Dendritic cell treated with granulocyte-macrophage colony-stimulating factor and Interleukin-4, amounts not matched to agents 40 ng/mL and 50 ng/mL, for 4 days (primary cell): Measurements from ENCODE around the gene MYH6.
"Not testable (repeated sequence)": the region's sequence is repeated elsewhere in the genome, so short reads cannot be mapped to it uniquely, and the experiment has no call there.

ENCODE experiments used
- H3K27ac Mint-ChIP-seq: one replicate; pipeline ENCODE4 v1.8.0; 2022; ENCODE audit warnings: mild to moderate bottlenecking, mixed read lengths
- H3K27me3 Mint-ChIP-seq: one replicate; pipeline ENCODE4 v1.8.0; 2022; ENCODE audit warnings: mild to moderate bottlenecking, mixed read lengths
- H3K36me3 Mint-ChIP-seq: one replicate; pipeline ENCODE4 v1.8.0; 2022; ENCODE audit warnings: low read depth, mixed read lengths
- H3K4me1 Mint-ChIP-seq: one replicate; pipeline ENCODE4 v1.8.0; 2022; ENCODE audit warnings: low read depth, mixed read lengths
- H3K4me3 Mint-ChIP-seq: one replicate; pipeline ENCODE4 v1.8.0; 2022; ENCODE audit warnings: mild to moderate bottlenecking, moderate library complexity, mixed read lengths
- H3K9me3 Mint-ChIP-seq: one replicate; pipeline ENCODE4 v1.8.0; 2022; ENCODE audit warnings: mixed read lengths
- intact Hi-C: fragments of 100-400 bp; cut with micrococcal nuclease; formaldehyde crosslinking; loops from one replicate; pipeline ENCODE4 v1.15.0; 2022

The MYH6 gene

GRCh38 chr14:23386999-23387398 lies 21.1 kb downstream of the MYH6 start:
- H3K9me3 Mint-ChIP-seq: no peaks in the 10 kb centered on the region
- no peaks in the 10 kb centered on the region for H3K4me1 Mint-ChIP-seq
- no peak overlapping the region for H3K4me3 Mint-ChIP-seq
- intact Hi-C loops: no loop called here
- H3K27me3 Mint-ChIP-seq: peaks cover 6% of the 10 kb centered on the region
- H3K27ac Mint-ChIP-seq: no peak overlapping the region
- no peaks in the 10 kb centered on the region for H3K36me3 Mint-ChIP-seq

- H3K27me3 Mint-ChIP-seq: peaks cover 10% of the 10 kb centered on the region
- intact Hi-C loops, H3K36me3 Mint-ChIP-seq, H3K4me3 Mint-ChIP-seq, H3K9me3 Mint-ChIP-seq, H3K27ac Mint-ChIP-seq, H3K4me1 Mint-ChIP-seq: not testable (repeated sequence)
These were observed 21.8 kb downstream of the MYH6 start for GRCh38 chr14:23386266-23386657.

- H3K4me3 Mint-ChIP-seq: no peak overlapping the region
- peaks cover 11% of the 10 kb centered on the region for H3K27me3 Mint-ChIP-seq
- no peak overlapping the region for H3K27ac Mint-ChIP-seq
- no peaks in the 10 kb centered on the region for H3K36me3 Mint-ChIP-seq
- no peaks in the 10 kb centered on the region for H3K4me1 Mint-ChIP-seq
- H3K9me3 Mint-ChIP-seq: no peaks in the 10 kb centered on the region
- intact Hi-C loops: no loop called here
These were observed 22.3 kb downstream of the MYH6 start for GRCh38 chr14:23385642-23386265.

- intact Hi-C loops: no loop called here
- no peaks in the 10 kb centered on the region for H3K9me3 Mint-ChIP-seq
These were observed 22.8 kb downstream of the MYH6 start for GRCh38 chr14:23385244-23385641.

GRCh38 chr14:23384364-23385080 lies 23.6 kb downstream of the MYH6 start:
- no peaks in the 10 kb centered on the region for H3K36me3 Mint-ChIP-seq
- no peaks in the 10 kb centered on the region for H3K9me3 Mint-ChIP-seq
- no peak overlapping the region for H3K4me3 Mint-ChIP-seq
- H3K27ac Mint-ChIP-seq: no peak overlapping the region
- peaks cover 11% of the 10 kb centered on the region for H3K27me3 Mint-ChIP-seq
- H3K4me1 Mint-ChIP-seq: no peaks in the 10 kb centered on the region
- intact Hi-C loops: no loop called here

More at GRCh38 chr14:23385244-23385641, 22.8 kb downstream of the MYH6 start:
- Mint-ChIP-seq H3K4me3 (no peak overlapping the region), H3K27me3 (peaks cover 14% of the 10 kb centered on the region), H3K4me1 (no peaks in the 10 kb centered on the region), H3K27ac (no peak overlapping the region), H3K36me3 (no peaks in the 10 kb centered on the region)

GRCh38 chr14:23382731-23383440 lies 25.2 kb downstream of the MYH6 start:
- Mint-ChIP-seq H3K27ac (no peak overlapping the region), H3K4me1 (no peaks in the 10 kb centered on the region), H3K4me3 (no peak overlapping the region), H3K27me3 (peaks cover 11% of the 10 kb centered on the region), H3K36me3 (no peaks in the 10 kb centered on the region), H3K9me3 (no peaks in the 10 kb centered on the region)
- intact Hi-C loops: no loop called here

GRCh38 chr14:23382276-23382675 lies 25.8 kb downstream of the MYH6 start:
- no peaks in the 10 kb centered on the region for H3K9me3 Mint-ChIP-seq
- H3K4me1 Mint-ChIP-seq: no peaks in the 10 kb centered on the region
- H3K27me3 Mint-ChIP-seq: peaks cover 11% of the 10 kb centered on the region
- no peak overlapping the region for H3K27ac Mint-ChIP-seq
- no peak overlapping the region for H3K4me3 Mint-ChIP-seq
- no peaks in the 10 kb centered on the region for H3K36me3 Mint-ChIP-seq
- intact Hi-C loops: no loop called here

GRCh38 chr14:23381871-23382270 lies 26.2 kb downstream of the MYH6 start:
- no peak overlapping the region for H3K27ac Mint-ChIP-seq
- peaks cover 11% of the 10 kb centered on the region for H3K27me3 Mint-ChIP-seq
- intact Hi-C loops: loop anchor here (2.0 kb wide), 2 partner anchors 55 to 117 kb away; no protein-coding TSS in a partner anchor
- no peak overlapping the region for H3K4me3 Mint-ChIP-seq
- H3K36me3 Mint-ChIP-seq: no peaks in the 10 kb centered on the region
- no peaks in the 10 kb centered on the region for H3K4me1 Mint-ChIP-seq
- H3K9me3 Mint-ChIP-seq: no peaks in the 10 kb centered on the region

GRCh38 chr14:23380976-23381375 lies 27.1 kb downstream of the MYH6 start:
- Mint-ChIP-seq H3K36me3 (no peaks in the 10 kb centered on the region), H3K4me3 (no peak overlapping the region), H3K9me3 (no peaks in the 10 kb centered on the region), H3K4me1 (no peaks in the 10 kb centered on the region), H3K27ac (no peak overlapping the region), H3K27me3 (peaks cover 11% of the 10 kb centered on the region)
- intact Hi-C loops: loop anchor here (2.0 kb wide), 2 partner anchors 54 to 116 kb away; no protein-coding TSS in a partner anchor

GRCh38 chr14:23380197-23380914 lies 27.7 kb downstream of the MYH6 start:
- H3K4me3 Mint-ChIP-seq: no peak overlapping the region
- intact Hi-C loops: loop anchor here (2.0 kb wide), 2 partner anchors 54 to 116 kb away; no protein-coding TSS in a partner anchor
- no peak overlapping the region for H3K27ac Mint-ChIP-seq
- no peaks in the 10 kb centered on the region for H3K36me3 Mint-ChIP-seq
- H3K9me3 Mint-ChIP-seq: no peaks in the 10 kb centered on the region
- peaks cover 11% of the 10 kb centered on the region for H3K27me3 Mint-ChIP-seq
- H3K4me1 Mint-ChIP-seq: no peaks in the 10 kb centered on the region

- no peaks in the 10 kb centered on the region for H3K36me3 Mint-ChIP-seq
- peaks cover 11% of the 10 kb centered on the region for H3K27me3 Mint-ChIP-seq
- no peaks in the 10 kb centered on the region for H3K4me1 Mint-ChIP-seq
- intact Hi-C loops: loop anchor here (2.0 kb wide), 2 partner anchors 53 to 115 kb away; no protein-coding TSS in a partner anchor
- H3K27ac Mint-ChIP-seq: no peak overlapping the region
- H3K4me3 Mint-ChIP-seq: no peak overlapping the region
- no peaks in the 10 kb centered on the region for H3K9me3 Mint-ChIP-seq
These were observed 28.5 kb downstream of the MYH6 start for GRCh38 chr14:23379366-23380196.

- H3K4me1 Mint-ChIP-seq: no peaks in the 10 kb centered on the region
- H3K27me3 Mint-ChIP-seq: peaks cover 11% of the 10 kb centered on the region
- intact Hi-C loops: no loop called here
- H3K27ac Mint-ChIP-seq: no peak overlapping the region
- H3K36me3 Mint-ChIP-seq: no peaks in the 10 kb centered on the region
- no peaks in the 10 kb centered on the region for H3K9me3 Mint-ChIP-seq
- no peak overlapping the region for H3K4me3 Mint-ChIP-seq
These were observed 29.4 kb downstream of the MYH6 start for GRCh38 chr14:23378612-23379220.
